Measurements from ENCODE around the gene C12orf43.

The C12orf43 gene

DNA sequence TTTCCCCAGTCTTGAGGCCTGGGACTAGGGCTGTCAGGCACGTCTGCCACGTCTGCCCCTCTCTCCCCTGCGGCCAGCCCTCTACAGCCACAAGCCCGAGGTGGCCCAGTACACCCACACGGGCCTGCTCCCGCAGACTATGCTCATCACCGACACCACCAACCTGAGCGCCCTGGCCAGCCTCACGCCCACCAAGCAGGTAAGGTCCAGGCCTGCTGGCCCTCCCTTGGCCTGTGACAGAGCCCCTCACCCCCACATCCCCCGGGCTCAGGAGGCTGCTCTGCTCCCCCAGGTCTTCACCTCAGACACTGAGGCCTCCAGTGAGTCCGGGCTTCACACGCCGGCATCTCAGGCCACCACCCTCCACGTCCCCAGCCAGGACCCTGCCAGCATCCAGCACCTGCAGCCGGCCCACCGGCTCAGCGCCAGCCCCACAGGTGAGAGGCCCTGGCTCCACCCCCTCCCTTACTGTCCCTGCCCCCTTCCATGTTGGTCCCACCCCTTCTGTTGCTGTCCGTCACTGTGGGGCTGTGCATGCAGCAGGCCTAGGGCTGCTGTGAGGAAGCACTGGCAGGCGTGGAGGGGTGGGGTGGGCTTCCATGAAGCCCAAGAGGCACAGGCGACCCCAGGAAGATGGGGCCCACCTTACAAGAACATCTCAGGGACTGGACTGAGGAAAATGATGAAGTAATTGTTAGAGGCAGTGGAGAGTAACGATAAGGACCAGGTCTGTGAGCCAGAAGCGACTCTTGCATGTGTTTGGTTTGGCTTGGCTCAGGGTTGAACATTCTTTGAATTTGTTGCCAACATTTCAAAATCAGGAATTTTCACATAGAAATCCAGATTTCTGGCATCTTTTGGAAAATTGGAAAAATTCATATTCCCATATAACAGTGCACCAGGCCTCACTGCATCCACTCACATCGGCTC, 16.8 kb downstream of the C12orf43 start:
- H3K4me3 ChIP-seq (ENCODE audit: low read length) = no peak overlapping the region
- no peak overlapping the region for H3K27ac ChIP-seq (ENCODE audit: low read depth, low read length)
- H3K4me2 ChIP-seq (ENCODE audit: low read length) = no peak overlapping the region

DNA sequence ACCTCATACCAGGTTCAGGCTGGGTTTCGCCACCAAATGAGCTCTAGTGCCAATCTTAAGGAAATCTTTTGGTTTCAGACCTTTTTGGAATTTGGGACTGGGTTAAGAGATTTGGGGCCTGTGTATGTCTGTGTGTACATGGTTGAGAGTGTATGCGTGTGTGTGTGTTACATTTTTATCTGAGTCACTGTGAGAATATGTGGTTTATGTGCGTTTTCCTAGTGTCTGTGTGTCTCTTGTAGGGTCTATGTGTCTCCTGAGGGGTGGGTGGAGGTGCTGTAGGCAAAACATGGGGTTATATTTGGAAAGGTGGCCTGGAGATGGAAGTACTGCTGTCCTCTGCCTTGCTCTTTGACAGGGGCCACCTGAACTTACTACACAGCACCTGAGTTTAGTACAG, 17.9 kb downstream of the C12orf43 start:
- H3K4me3 ChIP-seq (ENCODE audit: low read length) = no peak overlapping the region
- no peaks in the 10 kb centered on the region for H3K79me2 ChIP-seq (ENCODE audit: control insufficient read depth, low read length)
- no peak overlapping the region for H3K4me2 ChIP-seq (ENCODE audit: low read length)
- H3K27ac ChIP-seq (ENCODE audit: low read depth, low read length) = no peak overlapping the region
- TF ChIP-seq, protein P1, sequence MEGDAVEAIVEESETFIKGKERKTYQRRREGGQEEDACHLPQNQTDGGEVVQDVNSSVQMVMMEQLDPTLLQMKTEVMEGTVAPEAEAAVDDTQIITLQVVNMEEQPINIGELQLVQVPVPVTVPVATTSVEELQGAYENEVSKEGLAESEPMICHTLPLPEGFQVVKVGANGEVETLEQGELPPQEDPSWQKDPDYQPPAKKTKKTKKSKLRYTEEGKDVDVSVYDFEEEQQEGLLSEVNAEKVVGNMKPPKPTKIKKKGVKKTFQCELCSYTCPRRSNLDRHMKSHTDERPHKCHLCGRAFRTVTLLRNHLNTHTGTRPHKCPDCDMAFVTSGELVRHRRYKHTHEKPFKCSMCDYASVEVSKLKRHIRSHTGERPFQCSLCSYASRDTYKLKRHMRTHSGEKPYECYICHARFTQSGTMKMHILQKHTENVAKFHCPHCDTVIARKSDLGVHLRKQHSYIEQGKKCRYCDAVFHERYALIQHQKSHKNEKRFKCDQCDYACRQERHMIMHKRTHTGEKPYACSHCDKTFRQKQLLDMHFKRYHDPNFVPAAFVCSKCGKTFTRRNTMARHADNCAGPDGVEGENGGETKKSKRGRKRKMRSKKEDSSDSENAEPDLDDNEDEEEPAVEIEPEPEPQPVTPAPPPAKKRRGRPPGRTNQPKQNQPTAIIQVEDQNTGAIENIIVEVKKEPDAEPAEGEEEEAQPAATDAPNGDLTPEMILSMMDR (IDR thresholded peaks at IDR 0.05; ENCODE audit: low read depth, low read length, poor library complexity, severe bottlenecking) = no peak
- no peak for TF ChIP-seq EZH2phosphoT487 (IDR thresholded peaks at IDR 0.05; ENCODE audit: borderline replicate concordance, low read length)
- no peaks in the 10 kb centered on the region; the same call in 1 of the 2 replicates for H3K27me3 ChIP-seq (ENCODE audit: control insufficient read depth, low read length)
- peaks cover 5% of the 10 kb centered on the region for H3K36me3 ChIP-seq (ENCODE audit: control insufficient read depth, low read length)
- no peaks in the 10 kb centered on the region for H3K9me3 ChIP-seq (ENCODE audit: control insufficient read depth, insufficient read depth, low read length)
- no peaks in the 10 kb centered on the region; the same call in 1 of the 2 replicates for H3F3A ChIP-seq (ENCODE audit: control insufficient read depth, insufficient read depth)
- no peaks in the 10 kb centered on the region for H3K4me1 ChIP-seq (ENCODE audit: control insufficient read depth, low read length)
- no peaks in the 10 kb centered on the region for H4K20me1 ChIP-seq (ENCODE audit: control insufficient read depth, insufficient read depth, low read depth, low read length)
- no peaks in the 10 kb centered on the region; the same call in 1 of the 2 replicates for H3K9me2 ChIP-seq (replicated peaks; ENCODE audit: control insufficient read depth, low read length)

More for the DNA sequence above, 16.8 kb downstream of the C12orf43 start:
- no peaks in the 10 kb centered on the region; the same call in 1 of the 2 replicates for H3K27me3 ChIP-seq (ENCODE audit: control insufficient read depth, low read length)
- H4K20me1 ChIP-seq (ENCODE audit: control insufficient read depth, insufficient read depth, low read depth, low read length) = no peaks in the 10 kb centered on the region
- H3K9me2 ChIP-seq (replicated peaks; ENCODE audit: control insufficient read depth, low read length) = no peaks in the 10 kb centered on the region; the same call in 1 of the 2 replicates
- no peaks in the 10 kb centered on the region for H3K9me3 ChIP-seq (ENCODE audit: control insufficient read depth, insufficient read depth, low read length)
- H3K79me2 ChIP-seq (ENCODE audit: control insufficient read depth, low read length) = no peaks in the 10 kb centered on the region
- no peaks in the 10 kb centered on the region for H3K4me1 ChIP-seq (ENCODE audit: control insufficient read depth, low read length)
- peaks cover 15% of the 10 kb centered on the region for H3K36me3 ChIP-seq (ENCODE audit: control insufficient read depth, low read length)
- H3F3A ChIP-seq (ENCODE audit: control insufficient read depth, insufficient read depth) = no peaks in the 10 kb centered on the region; the same call in 1 of the 2 replicates
- no peak for TF ChIP-seq EZH2phosphoT487 (IDR thresholded peaks at IDR 0.05; ENCODE audit: borderline replicate concordance, low read length)
- TF ChIP-seq, protein P1 (IDR thresholded peaks at IDR 0.05; ENCODE audit: low read depth, low read length, poor library complexity, severe bottlenecking) = no peak

DNA sequence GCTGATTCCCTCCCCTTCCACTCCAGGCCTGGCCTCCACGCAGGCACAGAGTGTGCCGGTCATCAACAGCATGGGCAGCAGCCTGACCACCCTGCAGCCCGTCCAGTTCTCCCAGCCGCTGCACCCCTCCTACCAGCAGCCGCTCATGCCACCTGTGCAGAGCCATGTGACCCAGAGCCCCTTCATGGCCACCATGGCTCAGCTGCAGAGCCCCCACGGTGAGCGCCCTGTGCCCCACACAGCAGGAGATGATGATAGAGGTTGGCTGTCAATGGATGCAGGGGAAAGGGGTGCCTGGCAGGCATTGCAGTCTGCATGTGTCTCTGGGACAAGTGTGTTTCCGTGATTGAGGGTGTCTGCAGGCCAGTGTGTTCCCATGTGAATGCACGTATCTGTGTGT, 18.8 kb downstream of the C12orf43 start:
- Histone ChIP-seq H3K9me3 (ENCODE audit: control insufficient read depth, insufficient read depth, low read length) (no peaks in the 10 kb centered on the region), H3K27ac (ENCODE audit: low read depth, low read length) (no peak overlapping the region), H3K9me2 (replicated peaks; ENCODE audit: control insufficient read depth, low read length) (no peaks in the 10 kb centered on the region; the same call in 1 of the 2 replicates), H3K4me1 (ENCODE audit: control insufficient read depth, low read length) (no peaks in the 10 kb centered on the region), H3F3A (ENCODE audit: control insufficient read depth, insufficient read depth) (no peaks in the 10 kb centered on the region; the same call in 1 of the 2 replicates), H3K79me2 (ENCODE audit: control insufficient read depth, low read length) (no peaks in the 10 kb centered on the region), H3K4me3 (ENCODE audit: low read length) (no peak overlapping the region), H3K36me3 (ENCODE audit: control insufficient read depth, low read length) (no peaks in the 10 kb centered on the region), H3K27me3 (ENCODE audit: control insufficient read depth, low read length) (no peaks in the 10 kb centered on the region; the same call in 1 of the 2 replicates), H4K20me1 (ENCODE audit: control insufficient read depth, insufficient read depth, low read depth, low read length) (no peaks in the 10 kb centered on the region), H3K4me2 (ENCODE audit: low read length) (no peak overlapping the region)
- TF ChIP-seq, protein P1 (IDR thresholded peaks at IDR 0.05; ENCODE audit: low read depth, low read length, poor library complexity, severe bottlenecking) = no peak

All from DOHH2 (cell line).